GM12878 (cell line): ENCODE results near the gene ITPKB. TPM values are rescaled to one million over a fixed set of nuclear protein-coding genes. Genes with fewer than 3 reads are reported as not detected.

Source experiments
- ATAC-seq: fragments of 200-7000 bp; cut with Tn5 transposase; 3 replicates; pipeline ENCODE4 v1.9.1; 2020; ENCODE audit warnings: mild to moderate bottlenecking, moderate library complexity
- BruUV-seq: library from RNA; stranded (reverse); fragments of 400-500 nt; replicated peaks from 2 replicates; lab custom pipeline; 2021; lab: Mats Ljungman, UMichigan
- CTCF ChIA-PET: fragments of 300-600 bp; sonication (Branson Sonifier 250); formaldehyde crosslinking; extraction: SDS; loops from one replicate; lab custom pipeline; 2021; ENCODE audit warnings: inconsistent platforms; lab: Yijun Ruan, JAX
- POLR2A ChIA-PET: fragments of 350-600 bp; formaldehyde crosslinking; extraction: SDS; loops from one replicate; lab custom pipeline; 2021; ENCODE audit warnings: inconsistent platforms; lab: Charles Lee
- RAD21 ChIA-PET: fragments of 300-600 bp; sonication (Branson Sonifier 250); formaldehyde crosslinking; loops from one replicate; lab custom pipeline; 2023; ENCODE audit warnings: antibody characterized with exemption; ENCODE audit not compliant: unreplicated experiment; lab: Charles Lee
- SMC1A ChIA-PET: fragments of 300-600 bp; sonication (Branson Sonifier 250); formaldehyde crosslinking; loops from one replicate; lab custom pipeline; 2023; ENCODE audit not compliant: unreplicated experiment, uncharacterized antibody; lab: Charles Lee
- DNase-seq: peaks from one replicate; pipeline ENCODE4 v3.0.0-alpha.2; 2011; ENCODE audit warnings: low read depth, low spot score
- FAIRE-seq: peaks from 3 replicates; lab custom pipeline; 2011; peaks lifted over from hg19 to GRCh38; lab: Jason Lieb, UNC
- H2AFZ ChIP-seq: 2 replicates; pipeline ENCODE4 v1.6.0; 2011; ENCODE audit warnings: low read depth, low read length, control low read depth; ENCODE audit not compliant: control insufficient read depth
- H3K27ac ChIP-seq: 2 replicates; pipeline ENCODE4 v1.5.1; 2011; ENCODE audit warnings: control low read depth; ENCODE audit not compliant: control insufficient read depth, insufficient read depth
- H3K27me3 ChIP-seq, 2 experiments: replicated peaks in 1 of 2; 2 replicates each; pipeline versions ENCODE4 v1.6.0 to v1.6.1; 2011; ENCODE audit warnings: low read length in 1 of 2; ENCODE audit not compliant: control insufficient read depth in 2 of 2, insufficient read depth in 2 of 2
- H3K36me3 ChIP-seq, 2 experiments: 2 replicates each; pipeline ENCODE4 v1.5.1; 2011; ENCODE audit warnings: low read length in 1 of 2; ENCODE audit not compliant: control insufficient read depth in 2 of 2, insufficient read depth in 2 of 2
- H3K4me1 ChIP-seq: 2 replicates; pipeline ENCODE4 v1.6.1; 2011; ENCODE audit warnings: mild to moderate bottlenecking, low read length, moderate library complexity, mixed read lengths; ENCODE audit not compliant: control insufficient read depth, insufficient read depth
- H3K4me2 ChIP-seq: 2 replicates; pipeline ENCODE4 v1.6.0; 2011; ENCODE audit warnings: control low read depth; ENCODE audit not compliant: control insufficient read depth, insufficient read depth
- H3K4me3 ChIP-seq: fragments of 200-600 bp; sonication (generic); 2 replicates; pipeline ENCODE4 v1.5.1; 2016
- H3K79me2 ChIP-seq: 2 replicates; pipeline ENCODE4 v1.6.0; 2011; ENCODE audit warnings: low read length; ENCODE audit not compliant: control insufficient read depth, insufficient read depth
- H3K9ac ChIP-seq: 2 replicates; pipeline ENCODE4 v1.8.0; 2011; ENCODE audit warnings: low read length, control low read depth, mixed read lengths; ENCODE audit not compliant: control insufficient read depth, insufficient read depth
- H3K9me3 ChIP-seq: replicated peaks from 3 replicates; pipeline ENCODE4 v1.5.1; 2011; ENCODE audit warnings: mild to moderate bottlenecking, low read length; ENCODE audit not compliant: control insufficient read depth, insufficient read depth
- H4K20me1 ChIP-seq: 2 replicates; pipeline ENCODE4 v1.6.0; 2011; ENCODE audit not compliant: control insufficient read depth, insufficient read depth
- CBFB ChIP-seq: IDR thresholded peaks from 2 replicates; pipeline ENCODE4 v1.6.1; 2016; ENCODE audit warnings: antibody characterized with exemption, low read depth
- CHD2 ChIP-seq: IDR thresholded peaks from 2 replicates; pipeline ENCODE4 v1.6.1; 2011; ENCODE audit warnings: low read depth, low read length, improper control_type of control experiment, borderline replicate concordance
- EGR1 ChIP-seq, 2 experiments: IDR thresholded peaks; 1 replicate in 1 of 2; 2 replicates in 1 of 2; pipeline ENCODE4 v1.6.1; 2011 to 2012; ENCODE audit warnings: low read depth in 2 of 2, low read length in 2 of 2, borderline replicate concordance in 1 of 2, mild to moderate bottlenecking in 1 of 2, moderate library complexity in 1 of 2
- GABPA ChIP-seq: IDR thresholded peaks from 2 replicates; pipeline ENCODE4 v1.6.1; 2014; ENCODE audit warnings: antibody characterized with exemption, low read depth, mild to moderate bottlenecking, inconsistent platforms
- NFYA ChIP-seq: IDR thresholded peaks from 2 replicates; pipeline ENCODE4 v1.6.1; 2011; ENCODE audit warnings: low read depth, mild to moderate bottlenecking, low read length, improper control_type of control experiment, borderline replicate concordance
- NR2C2 ChIP-seq: IDR thresholded peaks from 2 replicates; pipeline ENCODE4 v1.6.1; 2011; ENCODE audit warnings: borderline replicate concordance, low read depth; ENCODE audit not compliant: control insufficient read depth, insufficient read length
- POLR2AphosphoS2 ChIP-seq: IDR thresholded peaks from 2 replicates; pipeline ENCODE4 v1.6.1; 2011; ENCODE audit warnings: low read depth, mild to moderate bottlenecking, low read length, improper control_type of control experiment, moderate library complexity
- RAD21 ChIP-seq: IDR thresholded peaks from 2 replicates; pipeline ENCODE4 v1.6.1; 2011; ENCODE audit warnings: mild to moderate bottlenecking, low read depth, low read length, moderate library complexity; ENCODE audit not compliant: insufficient read depth
- RB1 ChIP-seq: fragments of 450-650 bp; formaldehyde crosslinking; IDR thresholded peaks from 2 replicates; pipeline ENCODE4 v1.6.1; 2017; ENCODE audit warnings: mild to moderate bottlenecking, borderline replicate concordance
- RUNX3 ChIP-seq: IDR thresholded peaks from 2 replicates; pipeline ENCODE4 v1.6.1; 2012; ENCODE audit warnings: low read length, inconsistent platforms
- SIN3A ChIP-seq: IDR thresholded peaks from 2 replicates; pipeline ENCODE4 v1.6.1; 2012; ENCODE audit warnings: low read depth, low read length, improper control_type of control experiment
- SMAD1 ChIP-seq: fragments of 450-650 bp; IDR thresholded peaks from 2 replicates; pipeline ENCODE4 v1.6.1; 2018; ENCODE audit warnings: mild to moderate bottlenecking, low read depth; ENCODE audit not compliant: partially characterized antibody
- STAT3 ChIP-seq: IDR thresholded peaks from 2 replicates; pipeline ENCODE4 v1.6.1; 2011; ENCODE audit warnings: low read depth, low read length, improper control_type of control experiment
- SUZ12 ChIP-seq: fragments of 200-600 bp; sonication (generic); IDR thresholded peaks from one replicate; pipeline ENCODE4 v1.6.1; 2018; ENCODE audit warnings: antibody characterized with exemption, mild to moderate bottlenecking; ENCODE audit not compliant: unreplicated experiment
- TCF12 ChIP-seq: IDR thresholded peaks from 2 replicates; pipeline ENCODE4 v1.6.1; 2011; ENCODE audit warnings: low read depth, mild to moderate bottlenecking, low read length
- YY1 ChIP-seq: IDR thresholded peaks from 2 replicates; pipeline ENCODE4 v1.6.1; 2011; ENCODE audit warnings: low read depth, mild to moderate bottlenecking, low read length
- ZBED1 ChIP-seq: IDR thresholded peaks from 2 replicates; pipeline ENCODE4 v1.6.1; 2016; ENCODE audit warnings: borderline replicate concordance
- WGBS: methylation state at CpG from one replicate; pipeline ENCODE4 v1.1.6; 2016; ENCODE audit warnings: low lambda C conversion rate; ENCODE audit not compliant: insufficient replicate concordance, insufficient coverage; ENCODE audit errors: missing lambda C conversion rate; 5-methylcytosine and 5-hydroxymethylcytosine counted together
- in situ Hi-C: fragments of 300-500 bp; cut with MboI; formaldehyde crosslinking; loops from 9 replicates; pipeline ENCODE4 v1.14.3; 2018; ENCODE audit warnings: mixed read lengths
- intact Hi-C: fragments of 100-400 bp; cut with micrococcal nuclease; formaldehyde crosslinking; loops from one replicate; pipeline ENCODE4 v1.14.2; 2022; ENCODE audit not compliant: unreplicated experiment
- polyA plus RNA-seq, 11 experiments: library from polyadenylated mRNA; depleted of rRNA in 4 of 11; unstranded in 6 of 11; stranded (reverse) in 5 of 11; fragments of >200 nt; fragmentation: Nextera tagmentation in 4 of 11; fragmentation: Illumina TruSeq in 1 of 11; extraction: Ambion mirVana in 4 of 11; extraction: Trizol in 1 of 11; gene quantifications; 1 replicate in 1 of 11; 2 replicates in 10 of 11; pipeline versions ENCODE4 v1.2.1 to v1.2.3, GENCODE V29; 2011 to 2016; ENCODE audit warnings: inconsistent platforms in 2 of 11, missing spikeins in 2 of 11, low read depth in 1 of 11
- total RNA-seq, 4 experiments: library from RNA; depleted of rRNA in 3 of 4; stranded (reverse); fragments of >200 nt in 3 of 4; fragmentation: Illumina TruSeq in 1 of 4; extraction: Trizol in 1 of 4; gene quantifications; 2 replicates each; pipeline versions ENCODE4 v1.2.1 to v1.2.3, GENCODE V29; 2013 to 2021
- TF ChIP-seq, protein P1 (sequence below): IDR thresholded peaks from 2 replicates; pipeline ENCODE4 v1.6.1; 2012; ENCODE audit warnings: low read depth, low read length, improper control_type of control experiment
- TF ChIP-seq, protein P2 (sequence below), 3 experiments: IDR thresholded peaks in 2 of 3; conservative IDR thresholded peaks in 1 of 3; 2 replicates each; pipeline ENCODE4 v1.5.1; 2011; ENCODE audit warnings: low read depth in 3 of 3, low read length in 3 of 3, mild to moderate bottlenecking in 3 of 3, control low read depth in 2 of 3, moderate library complexity in 2 of 3, inconsistent platforms in 1 of 3, mixed read lengths in 1 of 3; ENCODE audit not compliant: control insufficient read depth in 2 of 3, insufficient read depth in 1 of 3; ENCODE audit errors: extremely low read depth in 1 of 3
- TF ChIP-seq, protein P3 (sequence below): IDR thresholded peaks from 2 replicates; pipeline ENCODE4 v1.6.1; 2011; ENCODE audit warnings: borderline replicate concordance, low read depth, mild to moderate bottlenecking, moderate library complexity, low read length; ENCODE audit not compliant: insufficient read depth, poor library complexity, severe bottlenecking

The ITPKB gene
- total and polyA plus RNA-seq, 10 of the 15 experiments (the other 5 are each of a cell fraction or from before 2014, with no cell fraction given), result 1.3 to 38.7 (median 12.9) TPM

GRCh38 chr1:226738421-226738994 lies 574 bp downstream of the ITPKB start:
- in situ Hi-C loops (loop anchor here (10.0 kb wide), 1 partner anchor 86 kb away; no protein-coding TSS in a partner anchor), intact Hi-C loops (loop anchor here (2.0 to 10.0 kb wide), 3 partner anchors 48 to 334 kb away; partner anchors contain the start of gene PARP1)
- peaks cover 0 to 14% of the 10 kb centered on the region in 2 experiments; a peak in 2 of 4 replicates for H3K36me3 ChIP-seq
- 0 out of 2 replicates have a peak, but pooled peaks have one; percentile 20 for TF ChIP-seq RAD21
- TF ChIP-seq NFYA, result no peak
- no peak for TF ChIP-seq GABPA
- TF ChIP-seq CHD2, result no peak
- TF ChIP-seq, protein P1, sequence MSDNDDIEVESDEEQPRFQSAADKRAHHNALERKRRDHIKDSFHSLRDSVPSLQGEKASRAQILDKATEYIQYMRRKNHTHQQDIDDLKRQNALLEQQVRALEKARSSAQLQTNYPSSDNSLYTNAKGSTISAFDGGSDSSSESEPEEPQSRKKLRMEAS, result no peak
- TF ChIP-seq EGR1 (IDR thresholded peaks at IDR 0.05; ENCODE audit: borderline replicate concordance in 1 of 2, low read depth in 2 of 2, low read length in 2 of 2), result 0 out of 3 replicates have a peak, but pooled peaks of 1 of the 2 experiments have one; percentile 3
- TF ChIP-seq RUNX3, result no peak
- no peak for TF ChIP-seq SMAD1
- TF ChIP-seq RB1, result no peak
- TF ChIP-seq, protein P2, sequence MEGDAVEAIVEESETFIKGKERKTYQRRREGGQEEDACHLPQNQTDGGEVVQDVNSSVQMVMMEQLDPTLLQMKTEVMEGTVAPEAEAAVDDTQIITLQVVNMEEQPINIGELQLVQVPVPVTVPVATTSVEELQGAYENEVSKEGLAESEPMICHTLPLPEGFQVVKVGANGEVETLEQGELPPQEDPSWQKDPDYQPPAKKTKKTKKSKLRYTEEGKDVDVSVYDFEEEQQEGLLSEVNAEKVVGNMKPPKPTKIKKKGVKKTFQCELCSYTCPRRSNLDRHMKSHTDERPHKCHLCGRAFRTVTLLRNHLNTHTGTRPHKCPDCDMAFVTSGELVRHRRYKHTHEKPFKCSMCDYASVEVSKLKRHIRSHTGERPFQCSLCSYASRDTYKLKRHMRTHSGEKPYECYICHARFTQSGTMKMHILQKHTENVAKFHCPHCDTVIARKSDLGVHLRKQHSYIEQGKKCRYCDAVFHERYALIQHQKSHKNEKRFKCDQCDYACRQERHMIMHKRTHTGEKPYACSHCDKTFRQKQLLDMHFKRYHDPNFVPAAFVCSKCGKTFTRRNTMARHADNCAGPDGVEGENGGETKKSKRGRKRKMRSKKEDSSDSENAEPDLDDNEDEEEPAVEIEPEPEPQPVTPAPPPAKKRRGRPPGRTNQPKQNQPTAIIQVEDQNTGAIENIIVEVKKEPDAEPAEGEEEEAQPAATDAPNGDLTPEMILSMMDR (IDR thresholded peaks at IDR 0.05 in 2 of 3, conservative IDR thresholded peaks at IDR 0.05 in 1 of 3; ENCODE audit: control insufficient read depth in 2 of 3, extremely low read depth in 1 of 3, insufficient read depth in 1 of 3, low read depth in 3 of 3, low read length in 3 of 3), result peak in 2 of 3 experiments; percentile 10 to 17; a peak in 2 of 6 replicates
- no peak; the same call in 1 of the 2 replicates for TF ChIP-seq YY1
- TF ChIP-seq TCF12, result no peak
- TF ChIP-seq CBFB, result no peak
- TF ChIP-seq SUZ12, result no peak
- TF ChIP-seq STAT3, result no peak
- TF ChIP-seq ZBED1, result no peak
- no peak for TF ChIP-seq SIN3A
- TF ChIP-seq NR2C2, result no peak
- TF ChIP-seq, protein P3, sequence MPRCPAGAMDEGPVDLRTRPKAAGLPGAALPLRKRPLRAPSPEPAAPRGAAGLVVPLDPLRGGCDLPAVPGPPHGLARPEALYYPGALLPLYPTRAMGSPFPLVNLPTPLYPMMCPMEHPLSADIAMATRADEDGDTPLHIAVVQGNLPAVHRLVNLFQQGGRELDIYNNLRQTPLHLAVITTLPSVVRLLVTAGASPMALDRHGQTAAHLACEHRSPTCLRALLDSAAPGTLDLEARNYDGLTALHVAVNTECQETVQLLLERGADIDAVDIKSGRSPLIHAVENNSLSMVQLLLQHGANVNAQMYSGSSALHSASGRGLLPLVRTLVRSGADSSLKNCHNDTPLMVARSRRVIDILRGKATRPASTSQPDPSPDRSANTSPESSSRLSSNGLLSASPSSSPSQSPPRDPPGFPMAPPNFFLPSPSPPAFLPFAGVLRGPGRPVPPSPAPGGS, result no peak
- TF ChIP-seq POLR2AphosphoS2, result no peak

More at GRCh38 chr1:226738421-226738994, 574 bp downstream of the ITPKB start:
- Histone ChIP-seq H3K27me3 (no peaks in the 10 kb centered on the region), H3K9me3 (no peaks in the 10 kb centered on the region; the same call in 2 of the 3 replicates), H3K4me3 (peak overlapping the region; percentile 98), H2AFZ (peak overlapping the region; percentile 75), H3K27ac (peak overlapping the region; percentile 87), H3K4me1 (peaks cover 29% of the 10 kb centered on the region), H3K9ac (peak overlapping the region; percentile 81), H3K79me2 (peaks cover 56% of the 10 kb centered on the region), H3K4me2 (peak overlapping the region; percentile 94), H4K20me1 (no peaks in the 10 kb centered on the region; the same call in 1 of the 2 replicates)
- DNase-seq (no peak), FAIRE-seq (no peak), ATAC-seq (peak; percentile 64)
- POLR2A ChIA-PET, result interaction anchor here (0.6 to 4.2 kb wide), 7 partner anchors 8 to 87 kb away, joined by 3 to 32 read pairs (median 4); no protein-coding TSS in a partner anchor
- CTCF ChIA-PET, result interaction anchor here (1.2 to 1.7 kb wide), 2 partner anchors 87 to 90 kb away, joined by 5 to 10 read pairs; no protein-coding TSS in a partner anchor
- BruUV-seq, result no TSS peak
- RAD21 ChIA-PET, result interaction anchor here (1.0 to 4.2 kb wide), 13 partner anchors 8 to 104 kb away, joined by 4 to 31 read pairs (median 5); no protein-coding TSS in a partner anchor
- SMC1A ChIA-PET, result interaction anchor here (2.2 to 4.3 kb wide), 6 partner anchors 8 to 88 kb away, joined by 10 to 28 read pairs (median 12); no protein-coding TSS in a partner anchor
- 1% methylated on average over 48 of the region's 52 CpGs for WGBS
